Subcutaneous adipose tissue (tissue), 4 donors: ENCODE data around the gene ABCF2. TPM values are rescaled to one million over a fixed set of nuclear protein-coding genes. Genes with fewer than 3 reads are reported as not detected.

Source experiments
- CTCF ChIP-seq: fragments of 450-650 bp; IDR thresholded peaks from one replicate; pipeline ENCODE4 v1.5.1; 2016; ENCODE audit warnings: low read depth, mild to moderate bottlenecking, control low read depth, antibody characterized with exemption, moderate library complexity
- total RNA-seq, 4 donors: library from RNA; depleted of rRNA; stranded (reverse); fragments of >200 nt; gene quantifications; one replicate each; pipeline ENCODE4 v1.1.0, GENCODE V29; 2016

The ABCF2 gene
- total RNA-seq, 4 donors from 2014 or later: 21.2 to 34.7 (median 29.3) TPM

- TF ChIP-seq CTCF: no peak
Observed at GRCh38 chr7:151228024-151228866, 1.2 kb upstream of the ABCF2 start.

- TF ChIP-seq CTCF: no peak
Observed at GRCh38 chr7:151226560-151226874, 488 bp downstream of the ABCF2 start.

DNA sequence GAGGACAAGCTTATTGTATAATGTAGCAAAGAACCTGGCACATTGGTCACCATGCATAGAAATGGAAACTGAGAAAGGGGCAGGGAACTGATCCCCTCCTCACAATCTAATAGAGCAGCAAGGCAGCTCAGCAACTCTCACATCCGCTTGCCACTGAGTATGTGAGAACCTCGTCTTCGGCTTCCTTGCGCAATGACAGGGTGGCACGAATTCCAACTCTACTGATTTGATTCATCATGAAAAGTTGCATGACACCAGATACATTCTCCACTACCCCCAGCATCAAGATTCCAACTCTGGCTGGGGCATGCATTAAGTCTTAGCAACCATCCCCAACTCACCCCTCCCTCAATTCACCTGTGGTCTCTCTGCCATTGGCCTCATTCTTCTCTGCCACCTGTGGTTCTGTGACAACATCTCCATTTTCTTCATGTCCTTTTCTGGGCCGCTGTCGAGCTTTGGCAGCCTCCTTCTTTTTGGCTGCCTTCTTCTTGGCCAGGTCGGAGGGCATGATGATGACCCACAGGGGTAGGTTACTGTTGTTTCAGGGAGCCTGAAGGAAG lies 976 bp downstream of the ABCF2 start:
- TF ChIP-seq CTCF: no peak

DNA sequence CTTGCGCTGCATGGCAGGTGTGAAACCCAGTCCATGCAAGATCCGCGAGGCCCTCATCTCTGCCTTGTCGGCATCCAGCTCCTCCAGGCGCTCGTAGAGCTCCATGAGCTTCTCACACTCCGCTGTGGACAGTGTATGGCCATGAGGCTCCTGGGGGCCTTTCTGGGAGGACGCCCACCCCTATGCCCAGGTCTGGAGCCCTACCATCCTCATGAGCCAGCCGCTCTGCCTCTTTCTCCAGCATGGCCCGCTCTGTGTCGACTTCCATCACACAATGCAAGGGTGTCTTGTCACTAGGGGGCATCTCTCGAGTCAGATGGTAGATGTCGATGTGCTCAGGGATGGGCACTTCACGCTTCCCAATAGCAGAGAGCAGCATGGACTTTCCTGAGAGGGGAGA lies 3.3 kb downstream of the ABCF2 start:
- TF ChIP-seq CTCF: no peak

GRCh38 chr7:151218170-151218569 lies 8.8 kb downstream of the ABCF2 start:
- no peak for TF ChIP-seq CTCF

DNA sequence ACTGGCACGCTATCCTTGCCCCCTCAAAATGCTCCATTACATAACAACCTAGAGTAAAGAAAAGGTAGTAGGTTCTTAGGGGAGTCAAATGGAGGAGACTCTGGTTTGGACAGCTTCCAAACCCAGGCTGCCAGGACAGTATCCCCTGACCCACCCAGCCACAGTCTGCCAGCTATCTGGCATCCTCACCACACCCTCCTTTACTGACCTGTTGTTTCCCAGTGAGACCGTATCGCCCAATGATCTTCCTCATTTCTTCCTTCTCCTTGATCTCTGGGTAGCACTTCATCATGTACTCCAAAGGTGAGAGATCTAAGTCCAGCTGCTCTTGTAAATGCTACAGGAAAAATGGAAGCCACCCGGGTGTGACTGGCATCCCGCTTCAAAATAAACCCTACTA lies 11.6 kb downstream of the ABCF2 start:
- TF ChIP-seq CTCF: no peak

GRCh38 chr7:151213826-151214225 lies 13.2 kb downstream of the ABCF2 start:
- TF ChIP-seq CTCF: no peak
